Calu3 (cell line): ENCODE results near the gene FAM120B. TPM values are rescaled to one million over a fixed set of nuclear protein-coding genes. Genes with fewer than 3 reads are reported as not detected.

Source experiments
- BruUV-seq: library from RNA; stranded (reverse); fragments of 400-500 nt; replicated peaks from 2 replicates; lab custom pipeline; 2021; lab: Mats Ljungman, UMichigan
- CTCF ChIA-PET: fragments of 300-600 bp; sonication (Branson Sonifier 250); formaldehyde crosslinking; loops from one replicate; lab custom pipeline; 2022; ENCODE audit warnings: antibody characterized with exemption; lab: Charles Lee
- DNase-seq: peaks from one replicate; pipeline ENCODE4 v3.0.0; 2022
- H3K27ac Mint-ChIP-seq: one replicate; pipeline ENCODE4 v1.8.0; 2022; ENCODE audit warnings: mixed read lengths; ENCODE audit not compliant: unreplicated experiment
- H3K27me3 Mint-ChIP-seq: one replicate; pipeline ENCODE4 v1.8.0; 2022; ENCODE audit warnings: mixed read lengths; ENCODE audit not compliant: unreplicated experiment
- H3K36me3 Mint-ChIP-seq: one replicate; pipeline ENCODE4 v1.8.0; 2022; ENCODE audit warnings: mild to moderate bottlenecking, moderate library complexity, mixed read lengths; ENCODE audit not compliant: insufficient read depth, unreplicated experiment
- H3K4me1 Mint-ChIP-seq: one replicate; pipeline ENCODE4 v1.8.0; 2022; ENCODE audit warnings: mild to moderate bottlenecking, low read depth, mixed read lengths; ENCODE audit not compliant: unreplicated experiment
- H3K4me3 Mint-ChIP-seq: one replicate; pipeline ENCODE4 v1.8.0; 2022; ENCODE audit warnings: mild to moderate bottlenecking, low read depth, moderate library complexity, mixed read lengths; ENCODE audit not compliant: unreplicated experiment
- H3K9me3 Mint-ChIP-seq: one replicate; pipeline ENCODE4 v1.8.0; 2022; ENCODE audit warnings: low read depth, mixed read lengths; ENCODE audit not compliant: unreplicated experiment
- intact Hi-C: fragments of 100-400 bp; cut with micrococcal nuclease; formaldehyde crosslinking; loops from one replicate; pipeline ENCODE4 v1.10.0; 2022; ENCODE audit not compliant: unreplicated experiment
- total RNA-seq: library from RNA; stranded (reverse); gene quantifications from 2 replicates; pipeline ENCODE4 v1.2.3, GENCODE V29; 2022
- TF ChIP-seq, protein P1 (sequence below): fragments of 200-600 bp; IDR thresholded peaks from one replicate; pipeline ENCODE4 v1.8.0; 2022; ENCODE audit warnings: antibody characterized with exemption; ENCODE audit not compliant: unreplicated experiment

Gene FAM120B
- total RNA-seq, 1 experiment from 2014 or later, result 13.2 TPM

DNA sequence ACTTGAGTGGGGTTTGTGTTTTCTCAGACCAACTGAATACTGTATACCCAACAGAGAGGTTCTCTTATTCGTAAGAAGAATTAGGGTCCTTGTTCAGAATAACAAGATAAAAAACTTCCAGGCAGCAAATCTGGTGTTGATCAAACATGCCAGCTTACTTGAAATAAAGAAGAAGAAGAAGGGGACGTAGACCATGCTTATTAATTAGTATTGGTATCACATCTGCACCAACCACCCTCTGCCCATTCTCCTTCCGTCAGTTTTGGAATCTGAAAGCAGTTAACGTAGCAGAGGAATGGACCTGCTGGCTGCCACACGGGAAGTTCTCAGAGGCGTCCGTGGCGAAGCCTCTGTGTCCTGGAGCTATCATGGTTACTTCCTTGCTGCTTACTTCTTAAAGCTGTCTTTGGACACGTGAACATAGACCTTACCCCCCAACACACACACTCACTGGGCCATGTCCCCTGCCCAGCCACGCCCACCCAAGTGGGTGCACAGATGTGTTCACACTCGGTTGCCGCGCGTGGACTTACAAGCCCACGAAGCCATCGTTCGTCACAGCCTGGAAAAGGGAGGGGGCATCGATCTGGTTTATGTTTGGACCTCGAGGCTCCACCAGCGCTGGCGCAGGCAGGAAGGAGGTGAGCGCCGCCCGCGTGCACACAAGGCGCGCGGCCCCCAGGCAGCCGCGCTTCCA, 11.6 kb upstream of the FAM120B start:
- Mint-ChIP-seq H3K4me1 (peaks cover 10% of the 10 kb centered on the region), H3K27ac (no peak overlapping the region), H3K4me3 (peak overlapping the region; percentile 62), H3K27me3 (peaks cover 87% of the 10 kb centered on the region), H3K36me3 (peaks cover 11% of the 10 kb centered on the region), H3K9me3 (no peaks in the 10 kb centered on the region)
- intact Hi-C loops, result loop anchor here (5.0 to 10.0 kb wide), 2 partner anchors 230 to 463 kb away; no protein-coding TSS in a partner anchor
- BruUV-seq, result no TSS peak
- DNase-seq, result no peak
- CTCF ChIA-PET, result no interaction called here
- TF ChIP-seq, protein P1, sequence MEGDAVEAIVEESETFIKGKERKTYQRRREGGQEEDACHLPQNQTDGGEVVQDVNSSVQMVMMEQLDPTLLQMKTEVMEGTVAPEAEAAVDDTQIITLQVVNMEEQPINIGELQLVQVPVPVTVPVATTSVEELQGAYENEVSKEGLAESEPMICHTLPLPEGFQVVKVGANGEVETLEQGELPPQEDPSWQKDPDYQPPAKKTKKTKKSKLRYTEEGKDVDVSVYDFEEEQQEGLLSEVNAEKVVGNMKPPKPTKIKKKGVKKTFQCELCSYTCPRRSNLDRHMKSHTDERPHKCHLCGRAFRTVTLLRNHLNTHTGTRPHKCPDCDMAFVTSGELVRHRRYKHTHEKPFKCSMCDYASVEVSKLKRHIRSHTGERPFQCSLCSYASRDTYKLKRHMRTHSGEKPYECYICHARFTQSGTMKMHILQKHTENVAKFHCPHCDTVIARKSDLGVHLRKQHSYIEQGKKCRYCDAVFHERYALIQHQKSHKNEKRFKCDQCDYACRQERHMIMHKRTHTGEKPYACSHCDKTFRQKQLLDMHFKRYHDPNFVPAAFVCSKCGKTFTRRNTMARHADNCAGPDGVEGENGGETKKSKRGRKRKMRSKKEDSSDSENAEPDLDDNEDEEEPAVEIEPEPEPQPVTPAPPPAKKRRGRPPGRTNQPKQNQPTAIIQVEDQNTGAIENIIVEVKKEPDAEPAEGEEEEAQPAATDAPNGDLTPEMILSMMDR, result no peak

DNA sequence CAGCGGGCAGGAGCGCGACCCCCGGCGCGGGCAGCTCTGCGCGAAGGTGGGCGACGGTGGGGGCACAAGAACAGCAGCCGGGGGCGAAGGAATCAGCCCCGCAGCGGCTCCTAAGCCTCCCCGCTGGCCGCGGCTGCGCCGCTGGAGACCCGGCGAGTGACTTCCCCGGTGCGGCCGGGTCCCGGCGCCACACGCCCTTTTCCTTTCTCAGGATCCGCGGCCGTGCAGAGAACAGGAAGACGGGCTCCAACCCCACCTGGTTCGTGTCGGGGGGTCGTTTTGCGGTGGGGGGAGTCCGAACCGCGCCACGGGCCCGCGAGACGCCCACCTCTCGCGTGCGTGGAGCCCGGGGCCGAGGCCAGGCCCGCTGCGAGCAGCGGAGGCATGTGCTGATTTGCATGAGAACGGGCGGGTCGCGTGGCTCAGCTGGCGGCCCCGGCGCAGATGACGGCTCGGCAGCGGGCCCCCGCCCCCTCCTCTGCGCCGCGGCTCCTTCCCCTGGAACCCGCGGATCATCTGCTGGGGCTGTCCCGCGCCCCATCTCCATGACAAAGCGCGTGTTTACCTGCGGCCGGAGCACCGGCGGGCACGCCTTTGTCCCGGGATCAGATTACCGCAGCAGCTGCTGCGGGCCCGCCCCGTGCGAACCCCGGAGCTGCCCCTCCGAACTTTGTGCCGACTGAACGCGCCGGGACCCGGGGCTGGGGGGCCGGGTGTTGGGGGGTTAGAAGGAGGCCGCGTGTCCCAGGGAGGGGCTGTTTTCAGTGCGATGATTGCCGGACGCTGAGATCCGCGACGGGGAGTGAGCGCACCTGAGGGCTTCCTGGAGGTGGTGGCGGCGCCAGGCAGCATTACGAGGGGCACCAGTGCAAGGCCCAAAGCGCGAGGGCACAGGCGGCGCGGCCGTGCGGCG, 10.8 kb upstream of the FAM120B start:
- no TSS peak for BruUV-seq
- TF ChIP-seq, protein P1, result no peak
- CTCF ChIA-PET, result no interaction called here
- Mint-ChIP-seq H3K4me1 (peaks cover 10% of the 10 kb centered on the region), H3K4me3 (peak overlapping the region; percentile 62), H3K9me3 (no peaks in the 10 kb centered on the region), H3K27ac (no peak overlapping the region), H3K36me3 (peaks cover 5% of the 10 kb centered on the region), H3K27me3 (peaks cover 84% of the 10 kb centered on the region)
- DNase-seq, result no peak
- intact Hi-C loops, result loop anchor here (10.0 kb wide), 1 partner anchor 229 kb away; no protein-coding TSS in a partner anchor

DNA sequence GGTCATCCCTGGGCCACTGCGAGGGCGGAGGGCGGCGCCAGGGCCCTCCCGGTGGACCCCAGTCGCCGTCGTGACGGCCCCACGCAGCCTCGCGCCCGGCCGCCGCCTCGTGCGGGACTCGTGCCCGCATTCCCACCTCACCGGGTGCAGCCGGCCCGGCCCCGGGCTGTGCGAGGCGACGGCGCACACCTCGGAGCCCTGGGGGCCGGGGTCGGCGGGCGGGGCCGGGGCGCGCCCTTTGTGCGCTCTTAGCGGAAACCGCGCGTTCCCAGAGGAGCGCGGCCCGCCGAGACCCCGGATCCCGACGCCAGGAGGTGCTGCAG, 10.2 kb upstream of the FAM120B start:
- TF ChIP-seq, protein P1, result no peak
- intact Hi-C loops, result loop anchor here (10.0 kb wide), 1 partner anchor 228 kb away; no protein-coding TSS in a partner anchor
- Mint-ChIP-seq H3K4me3 (no peak overlapping the region), H3K27me3 (peaks cover 84% of the 10 kb centered on the region), H3K4me1 (peaks cover 10% of the 10 kb centered on the region), H3K27ac (no peak overlapping the region), H3K36me3 (peaks cover 6% of the 10 kb centered on the region), H3K9me3 (peaks cover under 1% of the 10 kb centered on the region)
- BruUV-seq, result no TSS peak
- no peak for DNase-seq
- CTCF ChIA-PET, result no interaction called here

DNA sequence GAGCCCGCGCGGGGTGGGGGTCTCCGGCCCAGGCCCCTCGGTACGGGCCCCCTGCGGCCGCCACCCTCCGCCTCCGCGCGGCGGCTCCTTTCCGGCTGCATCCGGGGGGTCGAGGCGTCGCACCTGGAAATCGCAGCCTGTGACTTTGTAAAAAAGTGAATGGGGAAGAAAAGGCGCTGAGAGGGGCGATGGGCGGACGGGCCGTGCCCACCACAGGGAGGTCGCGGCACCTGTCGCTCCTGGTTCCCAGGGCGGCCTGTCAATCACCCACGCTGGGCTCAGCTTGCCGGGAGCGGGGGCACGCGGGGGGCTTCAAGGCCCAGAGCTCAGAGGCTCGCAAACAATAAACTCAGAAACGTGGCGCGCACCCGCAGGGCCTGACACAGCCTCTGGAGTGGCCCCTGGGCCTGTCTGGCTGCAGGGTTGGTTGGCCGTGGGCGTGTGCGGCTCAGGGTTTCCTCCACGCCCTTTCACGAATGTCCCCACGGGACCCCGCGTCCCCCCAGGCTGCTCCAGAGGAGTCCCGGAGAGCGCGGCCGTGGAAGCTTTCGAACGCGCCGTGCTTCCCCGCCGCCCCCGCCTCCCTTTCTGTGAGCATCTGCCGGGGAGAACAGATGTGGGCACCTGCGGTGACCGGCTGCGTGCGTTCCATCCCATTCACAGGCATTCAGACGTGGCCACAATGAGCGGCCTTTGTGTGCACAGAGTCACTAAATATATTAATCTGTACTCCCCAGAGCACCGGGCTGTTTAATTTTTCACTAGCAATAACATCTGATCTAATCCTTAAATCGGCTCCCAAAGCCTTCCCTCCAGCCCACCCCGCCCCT, 9.6 kb upstream of the FAM120B start:
- BruUV-seq, result no TSS peak
- Mint-ChIP-seq H3K27me3 (peaks cover 84% of the 10 kb centered on the region), H3K4me1 (peaks cover 7% of the 10 kb centered on the region), H3K27ac (no peak overlapping the region), H3K36me3 (peaks cover 7% of the 10 kb centered on the region), H3K4me3 (no peak overlapping the region), H3K9me3 (peaks cover 6% of the 10 kb centered on the region)
- CTCF ChIA-PET, result no interaction called here
- TF ChIP-seq, protein P1, result no peak
- intact Hi-C loops, result loop anchor here (10.0 kb wide), 1 partner anchor 228 kb away; no protein-coding TSS in a partner anchor
- DNase-seq, result no peak
